Liver (tissue), 9 donors: Measurements from ENCODE around the gene TESK2. TPM values are rescaled to one million over a fixed set of nuclear protein-coding genes. Genes with fewer than 3 reads are reported as not detected.

Experiments
- DNase-seq: peaks from one replicate; pipeline ENCODE4 v3.0.0-alpha.2; 2017; ENCODE audit warnings: low spot score
- H3K27ac ChIP-seq, 2 donors: one replicate each; pipeline ENCODE4 v1.7.0; 2013; ENCODE audit warnings: inconsistent platforms in 2 of 2, low read length in 2 of 2, control low read depth in 1 of 2, low read depth in 1 of 2, mild to moderate bottlenecking in 1 of 2
- H3K27me3 ChIP-seq, 4 donors: one replicate each; pipeline versions ENCODE4 v1.6.1 to v1.7.0; 2013; ENCODE audit warnings: low read length in 3 of 4, inconsistent platforms in 1 of 4, mild to moderate bottlenecking in 1 of 4, moderate library complexity in 1 of 4; ENCODE audit not compliant: control insufficient read depth in 4 of 4, insufficient read depth in 4 of 4
- H3K36me3 ChIP-seq, 4 donors: one replicate each; pipeline versions ENCODE4 v1.6.1 to v1.7.0; 2013; ENCODE audit warnings: low read length in 3 of 4, mild to moderate bottlenecking in 3 of 4, low read depth in 1 of 4, moderate library complexity in 1 of 4; ENCODE audit not compliant: control insufficient read depth in 4 of 4, insufficient read depth in 3 of 4
- H3K4me1 ChIP-seq, 4 donors: one replicate each; pipeline versions ENCODE4 v1.6.1 to v1.7.0; 2013; ENCODE audit warnings: low read length in 3 of 4, mild to moderate bottlenecking in 3 of 4, moderate library complexity in 1 of 4; ENCODE audit not compliant: control insufficient read depth in 4 of 4, insufficient read depth in 4 of 4
- H3K4me3 ChIP-seq, 3 donors: one replicate each; pipeline versions ENCODE4 v1.6.1 to v1.7.0; 2013; ENCODE audit warnings: low read length in 3 of 3, control low read depth in 1 of 3, low read depth in 1 of 3, mild to moderate bottlenecking in 1 of 3
- H3K9ac ChIP-seq, 2 donors: one replicate each; pipeline ENCODE4 v1.7.0; 2013; ENCODE audit warnings: low read length in 2 of 2, mild to moderate bottlenecking in 2 of 2, moderate library complexity in 2 of 2, control low read depth in 1 of 2, low read depth in 1 of 2
- H3K9me3 ChIP-seq, 4 donors: one replicate each; pipeline versions ENCODE4 v1.6.1 to v1.7.0; 2013; ENCODE audit warnings: low read length in 3 of 4; ENCODE audit not compliant: control insufficient read depth in 4 of 4
- ATF3 ChIP-seq: IDR thresholded peaks from 2 replicates; pipeline ENCODE4 v1.6.1; 2016; ENCODE audit warnings: antibody characterized with exemption
- CTCF ChIP-seq: fragments of 150-350 bp; IDR thresholded peaks from 2 replicates; pipeline ENCODE4 v1.5.1; 2017; ENCODE audit warnings: improper control_type of control experiment, low read depth, low read length; ENCODE audit not compliant: missing input control
- EGR1 ChIP-seq, 2 donors: IDR thresholded peaks; 2 replicates each; pipeline ENCODE4 v1.6.1; 2016 to 2018; ENCODE audit warnings: antibody characterized with exemption in 2 of 2, low read depth in 2 of 2
- FOXA1 ChIP-seq: IDR thresholded peaks from 2 replicates; pipeline ENCODE4 v1.6.1; 2016; ENCODE audit warnings: antibody characterized with exemption
- FOXA2 ChIP-seq: IDR thresholded peaks from 2 replicates; pipeline ENCODE4 v1.6.1; 2016; ENCODE audit warnings: antibody characterized with exemption
- GABPA ChIP-seq, 2 donors: IDR thresholded peaks in 1 of 2; conservative IDR thresholded peaks in 1 of 2; 2 replicates each; pipeline ENCODE4 v1.6.1; 2016; ENCODE audit warnings: antibody characterized with exemption in 2 of 2, mild to moderate bottlenecking in 1 of 2, moderate library complexity in 1 of 2
- HNF4A ChIP-seq, 2 donors: conservative IDR thresholded peaks; 2 replicates each; pipeline ENCODE4 v1.6.1; 2016; ENCODE audit warnings: antibody characterized with exemption in 2 of 2, mild to moderate bottlenecking in 2 of 2
- HNF4G ChIP-seq: IDR thresholded peaks from 2 replicates; pipeline ENCODE4 v1.6.1; 2016; ENCODE audit warnings: antibody characterized with exemption
- JUND ChIP-seq, 2 donors: IDR thresholded peaks; 2 replicates each; pipeline ENCODE4 v1.6.1; 2016; ENCODE audit warnings: antibody characterized with exemption in 2 of 2
- MAX ChIP-seq: IDR thresholded peaks from 2 replicates; pipeline ENCODE4 v1.6.1; 2016; ENCODE audit warnings: antibody characterized with exemption
- NR2F2 ChIP-seq: IDR thresholded peaks from 2 replicates; pipeline ENCODE4 v1.6.1; 2016; ENCODE audit warnings: antibody characterized with exemption
- RAD21 ChIP-seq, 2 donors: IDR thresholded peaks; 2 replicates each; pipeline ENCODE4 v1.6.1; 2016; ENCODE audit warnings: antibody characterized with exemption in 2 of 2, mild to moderate bottlenecking in 2 of 2
- REST ChIP-seq: IDR thresholded peaks from 2 replicates; pipeline ENCODE4 v1.6.1; 2016; ENCODE audit warnings: antibody characterized with exemption, mild to moderate bottlenecking
- RXRA ChIP-seq, 2 donors: IDR thresholded peaks; 2 replicates each; pipeline ENCODE4 v1.6.1; 2017 to 2018; ENCODE audit warnings: antibody characterized with exemption in 2 of 2, mild to moderate bottlenecking in 1 of 2
- SP1 ChIP-seq: IDR thresholded peaks from 2 replicates; pipeline ENCODE4 v1.6.1; 2018; ENCODE audit warnings: antibody characterized with exemption, mild to moderate bottlenecking
- TAF1 ChIP-seq: conservative IDR thresholded peaks from 2 replicates; pipeline ENCODE4 v1.6.1; 2016; ENCODE audit warnings: antibody characterized with exemption, mild to moderate bottlenecking
- YY1 ChIP-seq: IDR thresholded peaks from 2 replicates; pipeline ENCODE4 v1.6.1; 2016; ENCODE audit warnings: antibody characterized with exemption, mild to moderate bottlenecking
- ZBTB33 ChIP-seq: IDR thresholded peaks from 2 replicates; pipeline ENCODE4 v1.6.1; 2016; ENCODE audit warnings: antibody characterized with exemption
- whole genome bisulfite sequencing: extraction: QIAGEN DNeasy Blood & Tissue Kit; methylation state at CpG from one replicate; pipeline ENCODE4 v1.1.7; 2013; 5-methylcytosine and 5-hydroxymethylcytosine counted together
- polyA plus RNA-seq, 2 donors: library from polyadenylated mRNA; stranded (reverse) in 1 of 2; unstranded in 1 of 2; fragments of 200-250 nt in 1 of 2; fragments of >200 nt in 1 of 2; fragmentation: Nextera tagmentation in 1 of 2; extraction: Ambion mirVana in 1 of 2; gene quantifications; one replicate each; pipeline versions ENCODE4 v1.2.1 to v1.2.3, GENCODE V29; 2013 to 2015
- total RNA-seq, 2 donors: library from RNA; depleted of rRNA; stranded (reverse); fragments of >200 nt; gene quantifications; one replicate each; pipeline ENCODE4 v1.2.3, GENCODE V29; 2014
- donor health status: healthy.
- donor health status: healthy.
- donor health status: healthy.
- donor health status: healthy.
- donor health status: healthy.

TESK2 gene
- total and polyA plus RNA-seq, 4 donors = 2.4 to 8.2 (median 5.2) TPM

- 98% methylated on average over 10 of the region's 10 CpGs for WGBS
- H3K4me1 ChIP-seq = peaks cover 0 to 8% (median 2%) of the 10 kb centered on the region in 4 donors
- H3K36me3 ChIP-seq = peaks cover 2 to 25% (median 6%) of the 10 kb centered on the region in 4 donors
- H3K27me3 ChIP-seq = no peaks in the 10 kb centered on the region
- H3K9me3 ChIP-seq = no peaks in the 10 kb centered on the region
- TF ChIP-seq NR2F2 (no peak), FOXA2 (no peak), HNF4G (no peak), MAX (no peak), EGR1 (IDR thresholded peaks at IDR 0.05; ENCODE audit: low read depth in 2 of 2) (no peak), ZBTB33 (no peak), GABPA (IDR thresholded peaks at IDR 0.05 in 1 of 2, conservative IDR thresholded peaks at IDR 0.05 in 1 of 2) (no peak), YY1 (no peak), SP1 (no peak), JUND (IDR thresholded peaks at IDR 0.05) (no peak), HNF4A (conservative IDR thresholded peaks at IDR 0.05) (no peak), FOXA1 (no peak)
- no peak for DNase-seq
- H3K27ac ChIP-seq = no peak overlapping the region
- no peak overlapping the region for H3K4me3 ChIP-seq
- no peak overlapping the region for H3K9ac ChIP-seq
These were observed 158.6 kb downstream of the TESK2 start for GRCh38 chr1:45332346-45332720.

- Histone ChIP-seq H3K4me1 (peaks cover 3 to 15% (median 7%) of the 10 kb centered on the region in 4 donors), H3K9me3 (no peaks in the 10 kb centered on the region), H3K27ac (no peak overlapping the region), H3K4me3 (no peak overlapping the region), H3K36me3 (peaks cover 2 to 25% (median 6%) of the 10 kb centered on the region in 4 donors), H3K27me3 (no peaks in the 10 kb centered on the region), H3K9ac (no peak overlapping the region)
- TF ChIP-seq TAF1 (no peak), GABPA (IDR thresholded peaks at IDR 0.05 in 1 of 2, conservative IDR thresholded peaks at IDR 0.05 in 1 of 2) (no peak), RXRA (IDR thresholded peaks at IDR 0.05) (no peak), FOXA2 (no peak), EGR1 (IDR thresholded peaks at IDR 0.05; ENCODE audit: low read depth in 2 of 2) (no peak), MAX (no peak), ATF3 (no peak), ZBTB33 (no peak), RAD21 (IDR thresholded peaks at IDR 0.05) (no peak), NR2F2 (no peak), CTCF (no peak), SP1 (no peak), YY1 (no peak), REST (no peak), HNF4A (conservative IDR thresholded peaks at IDR 0.05) (no peak), HNF4G (no peak), JUND (IDR thresholded peaks at IDR 0.05) (no peak), FOXA1 (no peak)
- WGBS = 98% methylated on average over 18 of the region's 18 CpGs
- no peak for DNase-seq
These were observed 159.3 kb downstream of the TESK2 start for GRCh38 chr1:45331436-45332345.
